Heart right ventricle (tissue), 16 donors: ENCODE measurements around the gene ALOX5AP. TPM values are rescaled to one million over a fixed set of nuclear protein-coding genes. Genes with fewer than 3 reads are reported as not detected.

ENCODE experiments used
- ATAC-seq, 8 donors: fragments of 200-7000 bp; cut with Tn5 transposase; one replicate each; pipeline ENCODE4 v1.9.1; 2020; ENCODE audit warnings: mild to moderate bottlenecking in 8 of 8, moderate library complexity in 8 of 8, moderate number of reproducible peaks in 1 of 8
- DNase-seq, 2 donors: peaks; one replicate each; pipeline ENCODE4 v3.0.0-alpha.2; 2020
- H3K27ac ChIP-seq, 10 donors: fragments of 200-600 bp; sonication (generic) in 2 of 10; one replicate each; pipeline versions ENCODE4 v1.5.0 to v1.8.0; 2020 to 2022; ENCODE audit warnings: mild to moderate bottlenecking in 3 of 10
- H3K27me3 ChIP-seq, 7 donors: fragments of 200-600 bp; one replicate each; pipeline ENCODE4 v1.8.0; 2021 to 2022; ENCODE audit warnings: mild to moderate bottlenecking in 2 of 7
- H3K36me3 ChIP-seq, 9 donors: fragments of 200-600 bp; sonication (generic) in 1 of 9; one replicate each; pipeline versions ENCODE4 v1.5.0 to v1.8.0; 2020 to 2022; ENCODE audit warnings: mild to moderate bottlenecking in 2 of 9
- H3K4me1 ChIP-seq, 9 donors: fragments of 200-600 bp; sonication (generic) in 1 of 9; one replicate each; pipeline versions ENCODE4 v1.5.0 to v1.8.0; 2020 to 2022; ENCODE audit warnings: mild to moderate bottlenecking in 4 of 9
- H3K4me3 ChIP-seq, 10 donors: fragments of 200-600 bp; sonication (generic) in 2 of 10; one replicate each; pipeline versions ENCODE4 v1.5.0 to v1.8.0; 2020 to 2022; ENCODE audit warnings: mild to moderate bottlenecking in 7 of 10, moderate library complexity in 2 of 10
- H3K9me3 ChIP-seq, 11 donors: fragments of 200-600 bp in 10 of 11; sonication (generic) in 2 of 11; one replicate each; pipeline versions ENCODE4 v1.5.0 to v1.8.0; 2013 to 2022; ENCODE audit warnings: mild to moderate bottlenecking in 2 of 11, control low read depth in 1 of 11, moderate library complexity in 1 of 11
- WGBS, 2 donors: extraction: QIAGEN DNeasy Blood & Tissue Kit; methylation state at CpG; one replicate each; pipeline ENCODE4 v1.1.7; 2013; ENCODE audit warnings: inconsistent platforms in 1 of 2; 5-methylcytosine and 5-hydroxymethylcytosine counted together
- intact Hi-C, 10 donors: fragments of 100-400 bp; cut with DNase I; formaldehyde crosslinking; loops; one replicate each; pipeline versions ENCODE4 v1.11.1 to v1.14.2; 2022
- polyA plus RNA-seq, 2 donors: library from polyadenylated mRNA; stranded (reverse); fragments of 200-250 nt; gene quantifications; one replicate each; pipeline ENCODE4 v1.2.3, GENCODE V29; 2013
- total RNA-seq, 10 donors: library from RNA; stranded (reverse); fragmentation: NEBNext Ultra II Directional in 3 of 10; extraction: Animal tissue kit (Norgen Biotek cat#: 25700) in 3 of 10; gene quantifications; one replicate each; pipeline versions ENCODE4 v1.2.1 to v1.2.4, GENCODE V29; 2021 to 2023
- TF ChIP-seq, protein P1 (sequence below), 9 donors: fragments of 200-600 bp; sonication (generic) in 2 of 9; IDR thresholded peaks; one replicate each; pipeline versions ENCODE4 v1.5.0 to v1.8.0; 2021 to 2022; ENCODE audit warnings: antibody characterized with exemption in 9 of 9, mild to moderate bottlenecking in 5 of 9, moderate library complexity in 1 of 9
- donor health status: Arrhythmogenic right ventricular cardiomyopathy.
- donor health status: ischemic (EF 13 %, LVEDD 7.1; RV severe dilation, severe dysfunction).
- donor health status: healthy with polysubstance abuse.
- donor health status: DM: no; HTN: yes; CAD: no.
- donor health status: DM: no; HTN: no; CAD: no.
- donor health status: ischemic (EF 25% LVEDD 6.9; RV normal size, moderate dysfunction).
- donor health status: ischemic (EF 25% LVEDD 5.7; RV mildly dilated, moderate dysfunction).
- donor health status: healthy.
- donor health status: DM: yes; HTN: yes; CAD: no.
- donor health status: Ischemic cardiomyopathy.
- donor health status: ischemic (EF 35%, LVEDD 5.7; RV mildly dilated, moderate dysfunction).
- donor health status: nonischemic (EF 11% LVEDD 7.7; RV severe dilation, severe dysfunction).
- donor health status: DM: yes; HTN: yes; CAD: no.
- donor health status: PGD.
- donor health status: ischemic (EF 29% LVEDD 5.4; RV normal size, mild dysfunction).
- donor health status: nonischemic (EF 23%, LVEDD 6.1; RV moderate dilation, normal function).

The ALOX5AP gene
- total and polyA plus RNA-seq, 12 donors, result 0.95 to 19.5 (median 4.6) TPM

GRCh38 chr13:30759748-30760147 is 24.4 kb downstream of the ALOX5AP start:
- Histone ChIP-seq H3K27me3 (peaks cover 0 to 6% (median 0%) of the 10 kb centered on the region in 7 donors), H3K4me3 (no peak overlapping the region), H3K4me1 (peaks cover 0 to 9% (median 0%) of the 10 kb centered on the region in 9 donors), H3K36me3 (peaks cover 0 to 43% (median 0%) of the 10 kb centered on the region in 9 donors), H3K27ac (no peak overlapping the region), H3K9me3 (no peaks in the 10 kb centered on the region)
- no peak for ATAC-seq
- no peak for DNase-seq
- intact Hi-C loops, result no loop called here
- 89 to 95% methylated on average over 3 of the region's 3 CpGs for WGBS, 2 donors
- TF ChIP-seq, protein P1, sequence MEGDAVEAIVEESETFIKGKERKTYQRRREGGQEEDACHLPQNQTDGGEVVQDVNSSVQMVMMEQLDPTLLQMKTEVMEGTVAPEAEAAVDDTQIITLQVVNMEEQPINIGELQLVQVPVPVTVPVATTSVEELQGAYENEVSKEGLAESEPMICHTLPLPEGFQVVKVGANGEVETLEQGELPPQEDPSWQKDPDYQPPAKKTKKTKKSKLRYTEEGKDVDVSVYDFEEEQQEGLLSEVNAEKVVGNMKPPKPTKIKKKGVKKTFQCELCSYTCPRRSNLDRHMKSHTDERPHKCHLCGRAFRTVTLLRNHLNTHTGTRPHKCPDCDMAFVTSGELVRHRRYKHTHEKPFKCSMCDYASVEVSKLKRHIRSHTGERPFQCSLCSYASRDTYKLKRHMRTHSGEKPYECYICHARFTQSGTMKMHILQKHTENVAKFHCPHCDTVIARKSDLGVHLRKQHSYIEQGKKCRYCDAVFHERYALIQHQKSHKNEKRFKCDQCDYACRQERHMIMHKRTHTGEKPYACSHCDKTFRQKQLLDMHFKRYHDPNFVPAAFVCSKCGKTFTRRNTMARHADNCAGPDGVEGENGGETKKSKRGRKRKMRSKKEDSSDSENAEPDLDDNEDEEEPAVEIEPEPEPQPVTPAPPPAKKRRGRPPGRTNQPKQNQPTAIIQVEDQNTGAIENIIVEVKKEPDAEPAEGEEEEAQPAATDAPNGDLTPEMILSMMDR (IDR thresholded peaks at IDR 0.05), result no peak

DNA sequence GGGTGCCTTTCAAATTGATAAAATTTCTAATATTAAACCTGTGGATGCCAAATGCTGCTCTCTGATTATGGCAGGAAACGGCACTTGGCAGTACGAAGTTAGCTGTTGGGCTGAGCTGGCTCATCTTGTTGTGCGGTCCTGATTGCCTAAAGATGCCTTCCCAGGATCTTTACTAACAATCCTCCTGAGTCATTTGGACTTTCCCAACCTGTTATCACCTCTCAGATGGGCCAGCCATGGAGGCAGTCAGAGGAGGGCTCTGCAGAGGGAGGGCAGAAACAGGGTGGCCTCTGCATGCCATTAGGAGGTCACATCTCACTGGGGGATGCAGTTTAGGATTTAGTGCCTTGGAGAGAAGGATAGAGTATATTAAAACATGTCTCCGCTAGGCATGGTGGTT is 27.3 kb downstream of the ALOX5AP start:
- Histone ChIP-seq H3K4me3 (no peak overlapping the region), H3K36me3 (peaks cover 0 to 28% (median 0%) of the 10 kb centered on the region in 9 donors), H3K4me1 (no peaks in the 10 kb centered on the region), H3K27me3 (peaks cover 0 to 3% (median 0%) of the 10 kb centered on the region in 7 donors), H3K9me3 (no peaks in the 10 kb centered on the region), H3K27ac (no peak overlapping the region)
- WGBS, 2 donors, result 80 to 83% methylated on average over 4 of the region's 4 CpGs
- TF ChIP-seq, protein P1 (IDR thresholded peaks at IDR 0.05), result no peak
- intact Hi-C loops, result no loop called here
- DNase-seq (no peak), ATAC-seq (no peak)

GRCh38 chr13:30763786-30764413 is 28.6 kb downstream of the ALOX5AP start:
- H3K36me3 ChIP-seq, result peaks cover 0 to 28% (median 0%) of the 10 kb centered on the region in 9 donors
- no peak for DNase-seq
- no peaks in the 10 kb centered on the region for H3K27me3 ChIP-seq
- H3K9me3 ChIP-seq, result no peaks in the 10 kb centered on the region
- no peak for ATAC-seq
- intact Hi-C loops, result no loop called here
- TF ChIP-seq, protein P1 (IDR thresholded peaks at IDR 0.05), result no peak
- H3K27ac ChIP-seq, result no peak overlapping the region
- H3K4me1 ChIP-seq, result no peaks in the 10 kb centered on the region
- WGBS, 2 donors, result 66 to 67% methylated on average over 8 of the region's 8 CpGs
- H3K4me3 ChIP-seq, result no peak overlapping the region

DNA sequence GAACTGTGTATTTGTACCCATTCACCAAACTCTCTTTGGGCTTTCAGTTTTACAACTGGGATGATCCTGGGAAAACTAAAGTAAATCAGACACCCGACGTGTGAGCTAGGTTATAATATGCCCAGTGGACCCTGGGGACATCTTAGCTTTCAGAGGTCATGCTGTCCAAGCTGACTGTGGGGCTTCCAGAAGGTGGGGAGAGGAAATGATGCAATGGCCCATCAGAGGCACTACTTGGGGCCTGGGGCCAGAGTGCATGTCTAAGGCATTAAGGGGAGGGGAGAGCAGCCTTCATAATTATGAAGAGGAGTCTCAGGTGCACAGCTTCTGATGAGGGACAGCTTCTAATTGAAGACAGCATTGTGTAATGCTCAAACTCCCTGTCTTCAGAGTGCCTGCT is 30.9 kb downstream of the ALOX5AP start:
- no peak for ATAC-seq
- TF ChIP-seq, protein P1 (IDR thresholded peaks at IDR 0.05), result no peak
- 64 to 72% methylated on average over 2 of the region's 2 CpGs for WGBS, 2 donors
- Histone ChIP-seq H3K9me3 (no peaks in the 10 kb centered on the region), H3K4me1 (no peaks in the 10 kb centered on the region), H3K4me3 (no peak overlapping the region), H3K27me3 (no peaks in the 10 kb centered on the region), H3K27ac (no peak overlapping the region), H3K36me3 (peaks cover 0 to 24% (median 0%) of the 10 kb centered on the region in 9 donors)
- no peak for DNase-seq
- intact Hi-C loops, result no loop called here
